Measurements from ENCODE around the gene GDPD4. TPM values are rescaled to one million over a fixed set of nuclear protein-coding genes. Genes with fewer than 3 reads are reported as not detected.

The GDPD4 gene
- total RNA-seq, 1 donor from 2014 or later, result not detected

DNA sequence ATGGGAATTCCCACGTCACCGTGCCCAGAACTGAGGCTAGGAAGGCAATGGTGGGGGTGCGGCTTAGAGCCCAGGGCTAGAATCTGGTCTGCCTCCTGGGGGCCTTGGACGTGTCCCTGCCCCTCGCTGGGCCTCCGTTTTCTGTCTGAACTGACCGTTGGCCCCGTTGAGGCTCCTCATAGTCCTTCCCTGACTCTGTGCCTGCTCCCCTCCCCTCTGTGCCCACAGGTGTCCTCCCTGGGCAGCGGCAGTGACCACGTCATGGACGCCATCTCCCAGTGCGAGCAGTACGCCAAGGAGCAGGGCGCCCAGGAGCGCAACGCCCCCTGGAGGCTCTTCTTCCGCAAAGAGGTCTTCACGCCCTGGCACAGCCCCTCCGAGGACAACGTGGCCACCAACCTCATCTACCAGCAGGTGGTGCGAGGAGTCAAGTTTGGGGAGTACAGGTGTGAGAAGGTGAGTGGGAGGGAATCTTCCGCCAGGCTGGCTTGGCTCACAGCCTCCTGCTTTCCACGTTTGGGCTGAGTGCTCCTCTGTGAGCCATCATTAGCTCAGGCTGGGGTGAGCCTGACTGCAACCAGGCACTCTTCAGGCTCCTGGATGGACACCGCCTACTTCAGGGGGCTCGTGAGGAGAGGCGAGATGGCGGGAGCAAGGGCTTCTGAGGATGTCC is 109.5 kb downstream of the GDPD4 start:
- no peak for DNase-seq (ENCODE audit: low read depth, low spot score)

DNA sequence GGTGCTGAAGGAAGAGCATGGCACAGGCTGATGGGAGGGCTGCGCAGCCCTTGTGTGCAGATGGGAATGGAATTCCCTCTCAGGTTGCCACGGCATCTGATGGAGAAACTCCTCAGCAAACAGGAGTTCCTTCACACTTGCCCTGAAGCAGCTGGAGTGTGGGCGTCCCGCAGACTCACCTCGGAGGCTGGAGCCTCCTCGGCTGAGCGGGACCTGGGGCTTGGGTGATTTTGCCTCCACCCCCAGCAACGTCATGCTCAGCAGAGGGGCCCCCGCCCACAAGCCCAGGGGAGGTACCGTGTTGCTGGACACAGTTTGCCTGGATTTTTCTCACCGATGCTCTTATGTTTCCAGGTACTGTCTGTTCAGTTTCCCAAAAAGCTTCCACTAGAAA is 110.1 kb downstream of the GDPD4 start:
- DNase-seq (ENCODE audit: low read depth, low spot score), result no peak

DNA sequence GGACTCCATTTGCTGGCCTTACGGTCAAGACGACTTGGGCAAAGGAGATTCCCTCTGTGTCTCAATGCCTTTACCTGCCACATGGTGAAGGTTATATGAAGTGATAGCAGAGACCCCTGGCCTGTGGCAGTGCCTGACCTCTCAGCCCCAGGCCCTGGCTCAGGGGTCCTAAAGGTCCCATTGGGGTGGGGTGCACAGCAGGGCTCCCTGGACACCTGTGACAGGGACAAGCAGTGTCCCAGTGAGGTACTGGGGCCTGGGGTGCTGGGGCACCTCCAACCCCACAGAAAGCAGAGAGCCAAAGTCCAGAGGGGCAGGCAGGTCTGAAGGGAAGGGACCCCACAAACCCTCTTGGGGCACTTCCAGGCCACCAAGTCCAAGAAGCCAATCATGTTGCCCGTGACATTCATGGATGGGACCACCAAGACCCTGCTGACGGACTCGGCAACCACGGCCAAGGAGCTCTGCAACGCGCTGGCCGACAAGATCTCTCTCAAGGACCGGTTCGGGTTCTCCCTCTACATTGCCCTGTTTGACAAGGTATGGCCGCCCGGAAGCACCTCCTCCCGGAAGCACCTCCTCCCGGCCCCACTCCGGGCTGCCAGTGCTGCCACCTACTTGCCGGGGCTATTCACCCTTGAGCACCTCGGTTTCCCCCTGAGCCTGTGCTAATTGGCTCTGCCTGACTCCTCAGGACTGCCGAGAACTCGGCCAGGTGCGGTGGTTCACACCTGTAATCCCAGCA is 111.0 kb downstream of the GDPD4 start:
- DNase-seq (ENCODE audit: low read depth, low spot score), result no peak

DNA sequence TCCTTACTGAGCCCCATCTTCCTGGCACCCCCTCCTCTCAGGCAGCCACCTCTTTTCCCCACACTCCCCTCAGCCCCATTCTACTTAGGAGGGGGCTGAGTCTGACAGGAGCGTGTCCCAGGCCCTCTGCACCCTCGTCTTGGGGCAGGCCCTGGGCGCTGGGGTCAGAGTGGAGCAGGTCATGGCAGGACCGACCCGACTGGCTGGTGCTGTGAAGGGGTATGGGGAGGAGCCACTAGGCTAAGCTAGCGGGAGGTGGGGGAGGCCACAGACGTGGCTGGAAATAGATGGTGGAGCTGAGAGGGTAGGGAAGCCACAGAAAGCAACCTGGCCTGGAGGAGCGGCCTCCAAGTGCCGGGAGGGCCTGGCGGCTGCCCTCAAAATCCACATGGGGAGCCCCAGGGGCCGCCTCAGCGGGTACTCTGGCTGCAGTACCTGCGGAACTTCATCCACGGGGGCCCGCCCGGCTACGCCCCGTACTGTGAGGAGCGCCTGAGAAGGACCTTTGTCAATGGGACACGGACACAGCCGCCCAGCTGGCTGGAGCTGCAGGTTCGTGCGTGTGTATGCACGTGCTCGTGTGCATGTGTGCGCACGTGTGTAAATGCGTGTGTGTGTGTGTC is 111.8 kb downstream of the GDPD4 start:
- DNase-seq (ENCODE audit: low read depth, low spot score), result no peak

DNA sequence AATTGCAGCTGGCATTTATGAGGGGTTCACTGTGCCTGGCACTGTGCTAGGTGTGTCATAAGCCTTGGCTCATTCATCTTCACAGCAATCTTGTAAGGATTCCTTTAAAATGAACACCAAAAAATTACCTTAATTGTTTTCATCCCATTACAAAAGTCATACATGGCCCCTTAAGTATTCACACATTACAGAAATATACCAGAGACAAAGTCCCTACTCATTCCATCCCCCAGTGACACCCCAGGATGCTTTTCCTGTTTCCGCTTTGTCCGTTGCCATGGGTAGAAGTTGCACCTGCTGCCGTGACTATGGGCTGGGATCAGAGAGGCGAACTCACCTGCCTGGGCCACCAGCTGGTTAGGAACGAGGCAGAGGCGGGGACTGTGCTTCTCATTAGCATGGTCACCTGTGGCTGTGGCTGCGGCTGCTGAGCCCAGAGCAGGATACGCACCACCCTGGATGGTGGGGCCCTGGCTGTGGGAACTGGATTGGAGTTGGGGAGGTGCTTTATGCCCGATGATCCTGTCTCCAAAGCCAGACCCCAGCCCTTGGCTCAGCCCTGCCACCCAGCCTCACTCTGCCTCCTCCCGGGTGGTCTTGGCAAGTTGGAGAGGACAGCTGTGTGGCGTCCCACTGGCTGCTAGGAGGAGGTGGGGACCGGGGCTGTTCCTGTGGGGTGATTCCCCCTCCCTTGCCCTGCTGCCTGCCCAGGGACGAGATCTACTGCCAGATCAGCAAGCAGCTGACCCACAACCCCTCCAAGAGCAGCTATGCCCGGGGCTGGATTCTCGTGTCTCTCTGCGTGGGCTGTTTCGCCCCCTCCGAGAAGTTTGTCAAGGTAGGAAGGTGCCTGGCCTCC is 112.6 kb downstream of the GDPD4 start:
- no peak for DNase-seq (ENCODE audit: low read depth, low spot score)

DNA sequence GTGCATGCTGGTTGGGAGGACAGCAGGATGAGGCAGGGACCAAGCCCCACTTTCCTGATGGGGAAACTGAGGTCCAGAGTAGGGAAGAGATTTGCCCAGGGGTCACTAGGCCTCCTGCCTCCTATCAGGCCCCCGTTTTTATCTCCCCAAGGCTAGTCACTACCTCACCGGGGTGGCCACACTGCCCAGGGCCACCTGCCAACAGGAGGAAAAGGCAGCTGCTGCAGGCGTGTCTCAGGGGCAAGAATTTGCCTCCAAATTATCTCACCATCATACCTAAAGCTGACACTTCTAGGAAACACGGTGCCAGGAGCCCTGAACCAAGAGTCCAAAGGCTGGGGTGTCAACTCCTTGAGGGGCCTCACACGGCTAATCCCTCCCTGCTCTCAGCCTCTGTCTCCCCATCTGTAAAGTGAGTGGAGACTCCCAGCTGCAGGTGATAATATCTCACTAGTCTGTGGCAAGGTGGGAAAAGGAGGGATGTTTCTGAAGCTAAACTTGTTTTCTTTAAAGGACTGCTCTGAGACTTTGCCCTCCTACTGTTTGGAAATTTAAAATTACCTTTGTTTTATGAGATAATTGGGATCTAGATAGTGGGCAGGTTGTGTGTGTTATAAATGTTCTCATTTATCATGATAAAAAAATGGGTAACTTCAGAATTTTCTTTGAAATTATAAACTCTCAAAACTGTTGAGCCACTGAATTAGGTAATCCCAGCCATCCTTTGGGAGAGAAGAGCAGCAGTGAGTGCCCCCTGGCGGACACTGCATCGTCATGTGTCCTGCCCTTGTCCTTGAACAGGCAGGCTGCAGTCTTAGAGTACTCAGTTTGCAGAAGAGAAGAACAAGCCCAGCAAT is 113.5 kb downstream of the GDPD4 start:
- peak; percentile 40 for DNase-seq (ENCODE audit: low read depth, low spot score)

DNA sequence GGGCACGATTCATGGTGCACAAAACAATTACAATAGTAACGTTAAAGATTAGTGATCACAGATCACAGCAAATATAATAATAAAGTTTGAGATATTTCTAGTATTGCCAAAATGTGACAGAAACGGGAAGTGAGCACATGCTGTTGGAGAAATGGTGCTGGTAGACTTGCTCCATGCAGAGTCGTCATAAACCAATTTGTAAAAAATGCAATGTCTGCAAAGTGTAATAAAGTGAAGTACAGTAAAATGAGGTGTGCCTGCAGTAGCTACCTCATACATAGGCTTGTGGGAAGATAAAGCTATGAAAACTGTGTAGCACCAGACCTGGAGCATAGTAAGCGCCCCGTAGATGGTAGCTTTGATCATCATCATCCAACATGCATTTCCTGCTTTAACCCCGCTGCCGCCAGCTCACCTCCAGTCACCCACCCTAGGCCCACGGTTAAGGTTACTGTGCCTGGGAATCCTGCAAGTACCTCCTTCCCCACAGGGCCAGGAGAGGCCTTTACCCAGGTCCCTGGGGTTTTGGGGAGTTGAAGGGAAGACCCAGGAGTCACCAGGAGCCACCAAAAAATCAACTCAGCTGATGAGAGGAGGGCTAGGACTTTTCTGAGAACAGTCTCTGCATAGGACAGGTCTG is 114.3 kb downstream of the GDPD4 start:
- DNase-seq (ENCODE audit: low read depth, low spot score), result no peak

DNA sequence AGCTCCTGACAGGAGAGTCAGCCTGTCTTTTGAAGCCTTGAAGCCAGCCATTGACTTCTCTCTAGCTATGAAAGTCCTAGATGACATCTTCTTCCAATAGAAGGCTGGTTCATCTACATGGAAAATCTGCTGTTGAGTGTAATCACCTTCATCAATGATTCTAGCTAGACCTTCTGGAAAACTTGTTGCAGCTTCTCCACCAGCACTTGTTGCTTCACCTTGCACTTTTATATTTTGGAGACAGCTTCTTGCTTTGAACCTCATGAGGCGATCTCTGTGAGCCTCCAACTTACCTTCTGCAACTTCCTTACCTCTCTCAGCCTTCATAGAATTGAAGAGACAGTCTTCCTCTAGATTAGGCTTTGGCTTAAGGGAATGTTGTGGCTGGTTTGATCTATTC is 115.2 kb downstream of the GDPD4 start:
- DNase-seq (ENCODE audit: low read depth, low spot score), result no peak

DNA sequence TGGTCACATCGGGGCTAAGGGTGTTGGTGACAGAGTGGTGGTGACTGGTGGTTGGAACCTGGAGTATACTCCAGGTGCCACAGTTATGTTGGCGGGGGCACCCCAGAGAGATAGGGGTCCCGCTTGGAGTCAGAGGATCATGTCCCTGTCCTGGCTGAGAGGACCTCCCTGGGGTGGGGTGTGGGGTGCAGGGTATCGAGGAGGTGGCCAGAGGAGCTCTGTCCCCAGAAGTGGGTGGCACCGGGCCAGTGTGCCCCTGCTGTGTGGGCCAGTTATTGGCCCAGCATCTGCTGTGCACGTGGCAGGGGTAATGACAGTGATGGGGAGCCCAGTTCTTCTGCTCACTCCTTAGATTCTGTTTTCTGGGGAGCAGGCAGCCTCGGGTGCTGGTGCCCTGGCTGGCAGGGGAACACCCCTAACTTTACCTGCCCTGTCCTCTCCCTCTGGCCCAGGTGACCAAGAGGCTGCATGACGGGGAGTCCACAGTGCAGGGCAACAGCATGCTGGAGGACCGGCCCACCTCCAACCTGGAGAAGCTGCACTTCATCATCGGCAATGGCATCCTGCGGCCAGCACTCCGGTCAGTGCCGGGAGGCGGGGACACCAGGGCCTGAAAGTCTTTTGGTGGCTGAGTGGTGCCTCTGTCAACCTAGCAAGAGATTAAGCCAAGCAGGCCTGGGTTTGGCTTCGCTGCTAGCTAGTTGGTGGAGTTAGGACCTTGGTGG is 117.2 kb downstream of the GDPD4 start:
- DNase-seq (ENCODE audit: low read depth, low spot score), result no peak

DNA sequence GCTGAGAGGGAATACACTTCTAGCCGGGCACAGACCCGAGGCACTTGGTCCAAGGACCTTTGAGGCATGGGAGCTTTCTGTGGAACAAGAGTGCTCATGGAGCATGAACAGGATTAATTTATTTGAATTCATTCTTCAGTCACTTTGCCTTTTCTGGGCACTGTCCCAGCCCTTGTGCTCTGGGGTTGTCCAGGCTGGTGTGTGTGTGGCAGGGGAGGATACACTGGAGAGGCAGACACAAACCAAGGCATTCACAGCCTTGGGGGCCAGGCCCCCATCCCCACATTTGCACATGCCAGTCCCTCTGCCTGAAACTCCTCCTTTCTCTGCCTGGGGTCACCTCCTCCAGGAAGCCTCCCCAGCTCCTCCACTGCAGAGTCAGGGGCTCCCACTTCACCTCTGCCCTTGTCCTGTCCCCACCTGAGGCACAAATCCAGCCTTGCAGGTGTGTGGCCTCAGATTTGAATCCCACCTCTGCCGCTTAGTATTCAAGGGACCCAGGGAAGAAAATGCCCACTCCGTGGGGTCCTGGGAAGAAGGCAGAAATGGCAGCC is 118.0 kb downstream of the GDPD4 start:
- no peak for DNase-seq (ENCODE audit: low read depth, low spot score)

DNA sequence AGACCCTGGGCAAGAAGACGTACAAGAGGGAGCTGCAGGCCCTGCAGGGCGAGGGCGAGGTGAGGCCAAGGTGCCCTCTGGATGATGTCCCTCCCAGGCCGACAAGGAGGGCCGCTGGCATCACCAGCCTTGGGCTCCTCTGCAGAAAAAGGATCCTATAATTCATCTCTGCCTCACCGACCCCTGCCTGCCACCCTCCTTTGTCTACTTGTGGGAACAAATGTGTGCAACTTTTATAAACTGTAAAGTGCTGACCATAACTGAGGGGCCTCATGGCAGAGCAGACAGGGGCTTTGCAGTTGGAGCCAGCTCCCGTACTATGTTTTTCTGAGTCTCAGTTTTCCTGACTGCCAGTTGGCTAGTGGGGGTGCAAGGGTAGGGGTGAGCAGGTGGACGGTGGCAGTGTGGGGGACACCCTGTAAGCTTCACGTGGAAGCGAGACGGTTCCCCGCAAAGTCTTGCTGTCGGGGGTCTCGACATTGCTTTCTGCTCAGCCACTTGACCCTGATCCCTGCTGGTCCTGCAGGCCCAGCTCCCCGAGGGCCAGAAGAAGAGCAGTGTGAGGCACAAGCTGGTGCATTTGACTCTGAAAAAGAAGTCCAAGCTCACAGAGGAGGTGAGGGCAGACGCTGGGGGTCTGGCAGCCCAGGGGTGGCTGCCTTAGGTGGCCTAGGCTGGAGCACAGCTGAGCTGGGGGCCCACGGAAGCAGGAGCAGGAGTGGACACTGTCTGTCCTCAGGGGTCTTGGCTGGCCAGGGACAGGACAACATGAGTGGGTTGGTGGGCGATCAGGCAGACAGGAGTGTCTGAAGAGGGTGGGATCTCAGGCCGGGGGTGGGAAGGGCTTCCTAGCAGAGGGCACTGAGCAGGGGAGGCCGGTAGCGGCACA is 118.7 kb downstream of the GDPD4 start:
- no peak for DNase-seq (ENCODE audit: low read depth, low spot score)

DNA sequence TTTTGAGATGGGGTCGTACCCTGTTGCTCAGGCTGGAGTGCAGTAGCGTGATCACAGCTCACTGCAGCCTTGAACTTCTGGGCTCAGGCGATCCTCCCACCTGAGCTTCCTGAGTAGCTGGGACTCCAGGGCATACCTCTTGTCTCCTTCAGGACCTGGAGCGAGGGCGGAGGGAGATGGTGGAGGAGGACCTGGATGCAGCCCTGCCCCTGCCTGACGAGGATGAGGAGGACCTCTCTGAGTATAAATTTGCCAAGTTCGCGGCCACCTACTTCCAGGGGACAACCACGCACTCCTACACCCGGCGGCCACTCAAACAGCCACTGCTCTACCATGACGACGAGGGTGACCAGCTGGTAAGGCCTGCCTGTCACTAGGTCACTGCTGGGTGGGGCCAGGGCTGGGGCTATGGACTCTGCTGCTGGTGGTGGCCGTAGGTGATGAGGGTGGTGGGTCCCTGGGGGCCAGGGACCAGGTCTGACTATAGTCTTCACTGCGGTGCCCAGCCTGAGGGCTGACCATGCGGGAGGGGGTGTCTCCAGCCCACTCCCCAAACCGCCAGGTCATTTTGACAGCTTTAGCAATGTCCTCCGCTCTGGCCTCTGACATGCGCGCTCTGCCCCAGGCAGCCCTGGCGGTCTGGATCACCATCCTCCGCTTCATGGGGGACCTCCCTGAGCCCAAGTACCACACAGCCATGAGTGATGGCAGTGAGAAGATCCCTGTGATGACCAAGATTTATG is 119.5 kb downstream of the GDPD4 start:
- no peak for DNase-seq (ENCODE audit: low read depth, low spot score)

DNA sequence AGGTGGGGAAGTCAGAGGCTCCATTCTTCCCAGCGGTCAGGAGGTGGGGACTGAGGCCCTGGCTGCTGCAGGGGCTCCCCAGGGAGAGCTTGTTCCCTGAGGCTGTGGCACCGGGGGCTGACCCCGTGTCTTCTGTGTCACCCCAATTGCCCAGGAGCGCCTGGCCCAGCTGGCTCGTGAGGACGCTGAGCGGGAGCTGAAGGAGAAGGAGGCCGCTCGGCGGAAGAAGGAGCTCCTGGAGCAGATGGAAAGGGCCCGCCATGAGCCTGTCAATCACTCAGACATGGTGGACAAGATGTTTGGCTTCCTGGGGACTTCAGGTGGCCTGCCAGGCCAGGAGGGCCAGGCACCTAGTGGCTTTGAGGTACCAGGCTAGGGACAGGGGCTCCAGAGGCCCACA is 120.3 kb downstream of the GDPD4 start:
- DNase-seq (ENCODE audit: low read depth, low spot score), result no peak

DNA sequence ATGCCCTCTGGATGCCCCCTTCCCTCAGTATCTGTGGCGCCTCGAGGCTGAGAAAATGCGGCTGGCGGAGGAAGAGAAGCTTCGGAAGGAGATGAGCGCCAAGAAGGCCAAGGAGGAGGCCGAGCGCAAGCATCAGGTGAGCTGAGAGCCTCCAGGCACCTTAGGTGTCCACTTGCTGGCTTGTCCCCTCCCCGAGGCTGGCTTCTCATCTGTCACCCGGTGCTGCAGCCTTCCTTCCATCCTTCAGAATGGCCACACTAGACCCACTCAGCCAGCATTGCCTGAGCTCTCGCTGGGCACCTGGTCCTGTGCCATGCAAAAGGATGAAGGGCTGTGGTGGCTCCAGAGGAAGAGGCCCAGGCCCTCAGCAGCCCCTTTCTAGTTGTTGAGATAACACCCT is 121.1 kb downstream of the GDPD4 start:
- DNase-seq (ENCODE audit: low read depth, low spot score), result no peak

DNA sequence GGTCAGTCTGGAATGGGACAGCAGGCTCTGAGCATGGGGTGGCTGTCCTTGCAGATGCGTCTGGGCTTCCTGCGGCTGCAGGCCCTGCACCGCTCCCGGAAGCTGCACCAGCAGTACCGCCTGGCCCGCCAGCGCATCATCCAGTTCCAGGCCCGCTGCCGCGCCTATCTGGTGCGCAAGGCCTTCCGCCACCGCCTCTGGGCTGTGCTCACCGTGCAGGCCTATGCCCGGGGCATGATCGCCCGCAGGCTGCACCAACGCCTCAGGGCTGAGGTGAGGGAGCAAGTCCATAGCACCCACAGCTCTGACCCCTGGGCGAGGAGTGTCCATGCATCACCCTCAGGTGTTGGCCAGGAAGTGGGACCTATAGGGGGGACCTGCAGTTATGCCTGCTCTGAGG is 121.8 kb downstream of the GDPD4 start:
- DNase-seq (ENCODE audit: low read depth, low spot score), result no peak

DNA sequence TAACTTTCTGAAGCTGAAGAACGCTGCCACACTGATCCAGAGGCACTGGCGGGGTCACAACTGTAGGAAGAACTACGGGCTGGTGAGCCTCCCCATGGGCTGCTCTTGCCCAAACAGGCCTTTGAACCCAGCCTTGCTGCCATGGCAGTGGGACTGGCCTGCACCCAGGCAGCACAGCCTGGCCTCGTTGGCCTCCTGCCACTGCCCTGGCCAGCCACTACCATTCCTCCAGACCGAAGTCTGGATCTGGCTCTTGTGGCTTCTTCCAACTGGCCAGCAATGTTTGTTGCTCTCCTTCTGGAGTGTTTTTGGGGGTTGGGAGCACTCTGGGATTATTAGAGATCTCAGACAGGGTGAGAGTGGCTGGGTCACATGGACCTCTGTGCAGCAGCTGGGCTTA is 122.4 kb downstream of the GDPD4 start:
- DNase-seq (ENCODE audit: low read depth, low spot score), result no peak

DNA sequence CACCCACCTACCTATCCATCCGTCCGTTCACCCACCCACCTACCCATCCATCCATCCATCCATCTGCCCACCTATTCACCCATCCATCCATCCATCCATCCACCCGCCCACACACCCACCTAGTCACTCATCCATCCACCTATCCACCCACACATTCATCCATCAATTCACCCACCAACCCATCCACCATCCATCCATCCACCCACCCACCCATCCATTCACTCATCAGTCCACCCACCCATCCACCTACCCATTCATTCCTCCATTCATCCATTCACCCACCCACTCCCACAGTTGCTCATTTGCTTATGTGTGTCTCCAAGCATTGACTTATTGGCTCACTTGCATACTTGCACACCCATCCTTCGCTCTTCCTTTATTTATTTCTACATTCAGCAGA is 123.3 kb downstream of the GDPD4 start:
- no peak for DNase-seq (ENCODE audit: low read depth, low spot score)

DNA sequence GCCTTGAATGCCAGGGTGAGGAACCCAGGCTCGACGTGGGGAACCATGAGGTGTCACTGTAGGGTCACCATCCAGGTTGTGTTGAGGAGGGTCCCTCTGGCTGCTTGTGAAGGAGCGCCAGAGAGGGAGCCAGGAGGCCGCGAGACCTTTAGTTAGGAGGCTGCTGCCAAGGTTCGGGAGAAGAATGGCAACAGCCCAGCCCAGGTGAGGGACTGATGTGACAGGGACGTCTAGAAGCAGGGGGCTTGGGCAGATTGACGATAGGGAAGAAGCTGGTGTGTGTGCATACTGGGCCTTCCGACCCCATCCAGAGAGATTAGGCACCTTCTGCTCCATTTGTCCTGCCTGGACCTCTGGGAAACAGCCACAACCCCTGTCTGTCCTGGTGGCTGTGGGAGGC is 124.5 kb downstream of the GDPD4 start:
- no peak for DNase-seq (ENCODE audit: low read depth, low spot score)
